Mesendoderm (in vitro differentiated cells): ENCODE measurements around the gene LINC00237.

Experiments used
- DNase-seq: peaks from one replicate; pipeline ENCODE4 v3.0.0; 2013
- H2AK5ac ChIP-seq: 2 replicates; pipeline ENCODE4 v1.6.1; 2013; ENCODE audit warnings: low read length, inconsistent platforms
- H2BK120ac ChIP-seq: 2 replicates; pipeline ENCODE4 v1.6.1; 2013; ENCODE audit warnings: low read depth, mild to moderate bottlenecking, low read length, moderate library complexity, mixed read lengths
- H2BK15ac ChIP-seq: replicated peaks from 2 replicates; pipeline ENCODE4 v1.6.1; 2013; ENCODE audit warnings: low read depth, mild to moderate bottlenecking, moderate library complexity
- H2BK5ac ChIP-seq: 2 replicates; pipeline ENCODE4 v1.6.1; 2013; ENCODE audit warnings: low read length, inconsistent platforms
- H3K18ac ChIP-seq: 2 replicates; pipeline ENCODE4 v1.6.1; 2013; ENCODE audit warnings: mild to moderate bottlenecking, low read length, mixed read lengths
- H3K23ac ChIP-seq: one replicate; pipeline ENCODE4 v1.6.1; 2013; ENCODE audit warnings: low read length
- H3K27ac ChIP-seq: 2 replicates; pipeline ENCODE4 v1.5.1; 2013; ENCODE audit warnings: low read depth, mild to moderate bottlenecking, inconsistent platforms, low read length, moderate library complexity
- H3K27me3 ChIP-seq: 2 replicates; pipeline ENCODE4 v1.6.1; 2013; ENCODE audit warnings: low read length, control low read depth, mild to moderate bottlenecking, inconsistent platforms; ENCODE audit not compliant: insufficient read depth, poor library complexity
- H3K36me3 ChIP-seq: 2 replicates; pipeline ENCODE4 v1.6.1; 2013; ENCODE audit warnings: low read length, inconsistent platforms; ENCODE audit not compliant: control insufficient read depth, insufficient read depth
- H3K4ac ChIP-seq: one replicate; pipeline ENCODE4 v1.6.1; 2013; ENCODE audit warnings: low read depth, mild to moderate bottlenecking, low read length, moderate library complexity
- H3K4me1 ChIP-seq: 2 replicates; pipeline ENCODE4 v1.6.1; 2013; ENCODE audit warnings: low read depth, low read length, inconsistent platforms; ENCODE audit not compliant: control insufficient read depth
- H3K4me2 ChIP-seq: 2 replicates; pipeline ENCODE4 v1.6.1; 2013; ENCODE audit warnings: low read length
- H3K4me3 ChIP-seq: 2 replicates; pipeline ENCODE4 v1.5.1; 2013; ENCODE audit warnings: mild to moderate bottlenecking, low read length
- H3K56ac ChIP-seq: one replicate; pipeline ENCODE4 v1.6.1; 2013; ENCODE audit warnings: low read length
- H3K79me1 ChIP-seq: 2 replicates; pipeline ENCODE4 v1.6.1; 2013; ENCODE audit warnings: low read length, inconsistent platforms
- H3K79me2 ChIP-seq: 2 replicates; pipeline ENCODE4 v1.6.1; 2013; ENCODE audit warnings: mild to moderate bottlenecking, low read length; ENCODE audit not compliant: control insufficient read depth, insufficient read depth
- H3K9ac ChIP-seq: 2 replicates; pipeline ENCODE4 v1.6.1; 2013; ENCODE audit warnings: low read length, inconsistent platforms
- H4K5ac ChIP-seq: one replicate; pipeline ENCODE4 v1.6.1; 2013; ENCODE audit warnings: low read length
- H4K8ac ChIP-seq: one replicate; pipeline ENCODE4 v1.6.1; 2013; ENCODE audit warnings: low read depth, mild to moderate bottlenecking, control low read depth, low read length, moderate library complexity
- WGBS: extraction: QIAGEN DNeasy Blood & Tissue Kit; methylation state at CpG from one replicate; pipeline ENCODE4 v1.1.7; 2013; ENCODE audit warnings: low lambda C conversion rate, missing lambda C conversion rate; ENCODE audit not compliant: insufficient coverage; ENCODE audit errors: extremely low coverage; 5-methylcytosine and 5-hydroxymethylcytosine counted together

Gene LINC00237

DNA sequence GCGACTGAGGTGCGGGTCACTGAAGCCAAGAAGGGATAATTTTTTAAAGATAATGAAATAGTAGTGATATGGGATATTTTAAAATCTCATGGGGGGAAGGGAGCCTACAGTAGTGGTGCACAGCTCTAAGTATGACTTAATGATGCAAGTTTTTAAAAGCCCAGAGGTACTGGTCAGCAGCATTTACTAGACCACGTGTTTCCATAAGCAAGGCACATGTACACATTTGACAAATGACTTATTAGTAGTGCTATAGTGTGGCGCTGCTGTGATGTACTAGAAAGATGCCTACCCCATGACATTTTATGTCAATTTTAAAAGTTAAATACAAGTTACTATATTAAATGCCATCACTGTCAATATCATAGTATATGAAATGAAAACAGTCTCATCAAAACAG lies 7.5 kb upstream of the LINC00237 start:
- Histone ChIP-seq H2BK15ac (no peak overlapping the region), H4K5ac (no peak overlapping the region), H3K27ac (no peak overlapping the region), H3K79me2 (no peaks in the 10 kb centered on the region), H2AK5ac (no peak overlapping the region), H3K4me2 (no peak overlapping the region), H3K79me1 (no peaks in the 10 kb centered on the region), H3K4me1 (no peaks in the 10 kb centered on the region), H2BK120ac (no peak overlapping the region), H3K4me3 (no peak overlapping the region), H3K36me3 (no peaks in the 10 kb centered on the region), H3K4ac (no peak overlapping the region), H3K27me3 (no peaks in the 10 kb centered on the region), H3K9ac (no peak overlapping the region), H3K56ac (no peak overlapping the region), H2BK5ac (no peak overlapping the region), H3K23ac (no peak overlapping the region), H3K18ac (no peak overlapping the region), H4K8ac (no peak overlapping the region)
- DNase-seq, result no peak
- WGBS, result no CpG with 5 or more reads among the region's 4 CpGs

DNA sequence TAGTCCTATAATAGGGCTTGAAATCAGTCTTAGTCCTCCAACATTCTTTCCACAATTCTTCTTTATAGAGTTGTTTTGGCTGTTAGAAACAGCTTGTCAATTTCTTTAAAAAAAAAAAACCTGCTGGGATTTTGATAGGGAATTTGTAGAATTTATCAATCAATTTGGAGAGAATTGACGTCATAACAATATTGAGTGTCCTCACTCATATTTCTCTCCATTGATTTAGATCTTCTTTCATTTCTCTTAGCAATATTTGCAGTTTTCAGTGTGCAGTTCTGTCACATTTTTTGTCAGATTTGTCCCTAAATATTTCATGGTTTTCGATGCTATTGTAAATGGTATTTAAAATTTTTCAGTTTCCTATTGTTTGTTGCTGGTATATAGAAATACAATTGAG lies 5.3 kb upstream of the LINC00237 start:
- H3K27me3 ChIP-seq, result peaks cover 11% of the 10 kb centered on the region
- WGBS, result no CpG with 5 or more reads among the region's 2 CpGs
- H2AK5ac ChIP-seq, result no peak overlapping the region
- H3K79me1 ChIP-seq, result no peaks in the 10 kb centered on the region
- H3K4me1 ChIP-seq, result no peaks in the 10 kb centered on the region
- H3K27ac ChIP-seq, result no peak overlapping the region
- no peak overlapping the region for H3K4me3 ChIP-seq
- H3K4me2 ChIP-seq, result no peak overlapping the region
- no peaks in the 10 kb centered on the region for H3K36me3 ChIP-seq
- no peak overlapping the region for H2BK5ac ChIP-seq
- no peak overlapping the region for H3K18ac ChIP-seq
- no peak overlapping the region for H4K8ac ChIP-seq
- H4K5ac ChIP-seq, result no peak overlapping the region
- H3K56ac ChIP-seq, result no peak overlapping the region
- H2BK120ac ChIP-seq, result no peak overlapping the region
- no peak overlapping the region for H3K9ac ChIP-seq
- no peak overlapping the region for H3K4ac ChIP-seq
- no peak for DNase-seq
- H3K23ac ChIP-seq, result no peak overlapping the region
- no peaks in the 10 kb centered on the region for H3K79me2 ChIP-seq
- no peak overlapping the region for H2BK15ac ChIP-seq

DNA sequence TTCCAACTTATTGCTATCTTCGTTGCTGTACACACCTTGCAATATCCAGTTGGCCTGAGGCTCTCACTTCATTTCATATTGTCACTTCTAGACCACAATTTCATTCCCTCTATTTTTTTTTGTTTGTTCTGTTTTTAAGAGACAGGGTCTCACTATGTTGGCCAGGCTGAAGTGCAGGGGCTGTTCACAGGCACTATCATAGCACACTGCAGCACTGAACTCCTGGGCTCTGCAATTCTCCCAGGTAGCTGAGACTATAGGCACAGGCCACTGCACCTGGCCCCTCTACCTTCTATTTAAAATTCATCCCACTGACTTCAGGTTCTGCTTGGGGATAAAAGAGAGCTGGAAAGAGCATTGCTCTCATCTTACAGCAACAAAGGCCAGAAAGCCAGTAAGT lies 4.7 kb upstream of the LINC00237 start:
- WGBS, result no CpG with 5 or more reads among the region's 1 CpG
- H2AK5ac ChIP-seq, result no peak overlapping the region
- no peak for DNase-seq

DNA sequence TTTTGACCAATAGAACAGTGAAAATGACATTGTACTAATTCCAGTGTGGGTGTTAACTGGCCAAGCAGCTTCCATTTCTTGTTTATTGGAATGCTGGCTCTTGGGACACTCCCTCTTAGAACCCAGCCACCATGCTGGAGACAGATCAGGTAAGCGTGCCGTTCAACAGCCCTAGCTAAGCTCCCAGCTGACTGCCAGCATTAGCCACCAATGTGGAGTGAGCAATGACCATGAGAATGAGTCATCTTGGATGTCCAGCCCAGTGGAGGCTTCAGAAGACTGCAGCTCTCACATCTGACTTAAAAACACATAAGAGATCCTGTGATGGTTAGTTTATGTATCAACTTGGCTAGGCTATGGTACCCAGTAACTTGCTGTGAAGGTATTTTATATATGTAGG lies 3.0 kb upstream of the LINC00237 start:
- Histone ChIP-seq H2AK5ac (no peak overlapping the region), H2BK5ac (no peak overlapping the region), H3K36me3 (no peaks in the 10 kb centered on the region), H3K4me1 (no peaks in the 10 kb centered on the region), H3K27ac (no peak overlapping the region), H3K9ac (no peak overlapping the region), H3K79me1 (no peaks in the 10 kb centered on the region), H3K4me2 (no peak overlapping the region), H3K4ac (no peak overlapping the region), H3K56ac (no peak overlapping the region), H3K27me3 (peaks cover 28% of the 10 kb centered on the region), H3K4me3 (no peak overlapping the region), H4K8ac (no peak overlapping the region), H3K23ac (no peak overlapping the region), H2BK15ac (no peak overlapping the region), H3K79me2 (no peaks in the 10 kb centered on the region), H3K18ac (no peak overlapping the region), H4K5ac (no peak overlapping the region), H2BK120ac (no peak overlapping the region)
- no peak for DNase-seq
- no CpG with 5 or more reads among the region's 2 CpGs for WGBS

More for the DNA sequence above, 4.7 kb upstream of the LINC00237 start:
- no peak overlapping the region for H3K27ac ChIP-seq
- H4K8ac ChIP-seq, result no peak overlapping the region
- no peak overlapping the region for H3K18ac ChIP-seq
- H3K9ac ChIP-seq, result no peak overlapping the region
- no peaks in the 10 kb centered on the region for H3K4me1 ChIP-seq
- H3K27me3 ChIP-seq, result peaks cover 15% of the 10 kb centered on the region
- no peak overlapping the region for H2BK120ac ChIP-seq
- H3K56ac ChIP-seq, result no peak overlapping the region
- no peaks in the 10 kb centered on the region for H3K79me1 ChIP-seq
- H3K79me2 ChIP-seq, result no peaks in the 10 kb centered on the region
- H3K4ac ChIP-seq, result no peak overlapping the region
- H2BK5ac ChIP-seq, result no peak overlapping the region
- H3K4me3 ChIP-seq, result no peak overlapping the region
- H2BK15ac ChIP-seq, result no peak overlapping the region
- no peak overlapping the region for H3K23ac ChIP-seq
- no peak overlapping the region for H3K4me2 ChIP-seq
- H4K5ac ChIP-seq, result no peak overlapping the region
- no peaks in the 10 kb centered on the region for H3K36me3 ChIP-seq

DNA sequence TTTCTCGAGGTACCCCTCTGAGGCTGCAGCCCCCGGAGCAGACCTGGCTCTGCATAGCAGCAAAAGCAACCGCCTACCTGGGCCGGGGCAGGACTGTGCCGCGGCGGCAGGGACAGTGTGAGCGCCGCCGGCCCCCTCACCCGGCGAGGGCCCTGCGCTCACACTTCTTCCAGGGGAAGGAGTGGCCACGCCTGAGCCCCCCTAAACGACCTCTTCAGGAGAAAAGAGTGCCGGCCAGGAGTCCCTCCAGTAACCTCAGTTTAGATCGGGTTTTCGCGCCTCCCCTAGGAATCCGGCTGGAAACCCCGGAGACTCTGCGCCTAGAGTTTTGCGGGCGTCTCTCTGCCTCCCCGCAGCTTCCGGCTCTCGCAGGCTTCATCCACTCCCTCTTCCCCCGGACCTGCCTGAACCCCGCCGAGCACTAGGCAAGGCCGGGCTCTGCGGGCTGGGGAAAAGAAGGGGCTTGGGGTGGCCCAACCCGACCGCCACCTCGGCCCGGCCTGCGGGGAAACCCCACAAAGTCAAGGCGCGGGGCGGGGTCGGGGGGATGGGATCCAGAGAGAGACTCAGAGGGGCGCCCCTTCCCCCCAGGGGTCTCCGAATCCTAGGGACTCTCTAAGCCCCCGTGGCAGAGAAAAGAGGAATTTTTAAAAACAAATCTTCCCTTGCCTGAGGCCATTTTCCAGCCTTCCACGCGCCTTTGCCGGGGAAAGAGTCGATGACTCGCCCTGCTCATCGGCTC lies 558 bp downstream of the LINC00237 start:
- Histone ChIP-seq H4K8ac (no peak overlapping the region), H3K27me3 (peaks cover 40% of the 10 kb centered on the region), H2AK5ac (no peak overlapping the region), H3K4me3 (no peak overlapping the region), H3K4me1 (peaks cover under 1% of the 10 kb centered on the region), H2BK15ac (no peak overlapping the region), H3K56ac (peak overlapping the region; percentile 30), H3K4ac (no peak overlapping the region), H2BK5ac (no peak overlapping the region), H2BK120ac (no peak overlapping the region), H3K23ac (no peak overlapping the region), H3K9ac (peak overlapping the region; percentile 46), H3K79me1 (no peaks in the 10 kb centered on the region), H4K5ac (no peak overlapping the region), H3K36me3 (no peaks in the 10 kb centered on the region), H3K79me2 (no peaks in the 10 kb centered on the region), H3K4me2 (peak overlapping the region; percentile 47), H3K27ac (no peak overlapping the region), H3K18ac (peak overlapping the region; percentile 16)
- no peak for DNase-seq
- WGBS, result no CpG with 5 or more reads among the region's 50 CpGs

DNA sequence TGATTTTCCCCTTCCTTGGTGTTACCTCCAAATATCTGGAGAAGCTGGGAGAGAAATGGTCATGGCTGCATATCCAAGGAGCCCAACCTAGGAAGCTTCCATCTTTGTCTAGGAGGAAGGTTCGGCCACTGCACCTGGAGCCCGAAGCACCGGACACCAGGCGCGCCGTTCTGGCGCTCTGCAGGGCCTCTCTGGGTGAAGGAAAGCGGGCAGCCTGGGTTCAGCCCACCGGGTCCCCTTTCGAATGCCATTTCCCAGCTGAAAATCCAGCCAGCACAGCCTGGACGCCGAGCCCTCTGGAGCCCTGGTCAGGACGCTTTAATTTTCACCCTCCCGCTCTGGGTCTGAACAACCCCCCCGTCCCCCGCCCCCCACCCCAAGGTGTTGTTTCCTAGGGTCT lies 1.2 kb downstream of the LINC00237 start:
- Histone ChIP-seq H2BK120ac (no peak overlapping the region), H3K4me3 (no peak overlapping the region), H3K56ac (no peak overlapping the region), H3K18ac (no peak overlapping the region), H3K23ac (no peak overlapping the region), H3K4ac (no peak overlapping the region), H3K79me1 (no peaks in the 10 kb centered on the region), H3K4me2 (no peak overlapping the region), H3K79me2 (no peaks in the 10 kb centered on the region), H3K4me1 (peaks cover 3% of the 10 kb centered on the region), H3K27ac (no peak overlapping the region), H2BK15ac (no peak overlapping the region), H2AK5ac (no peak overlapping the region), H3K36me3 (no peaks in the 10 kb centered on the region), H3K27me3 (peaks cover 44% of the 10 kb centered on the region), H3K9ac (no peak overlapping the region), H4K5ac (no peak overlapping the region), H2BK5ac (no peak overlapping the region), H4K8ac (no peak overlapping the region)
- no CpG with 5 or more reads among the region's 16 CpGs for WGBS
- DNase-seq, result no peak
